Thymus (tissue), 11 donors: ENCODE data around the gene TCP11L2. TPM values are rescaled to one million over a fixed set of nuclear protein-coding genes. Genes with fewer than 3 reads are reported as not detected.

Source experiments
- DNase-seq, 9 donors: peaks; one replicate each; pipeline ENCODE4 v3.0.0-alpha.2; 2013; ENCODE audit warnings: low spot score in 9 of 9, low read depth in 6 of 9, missing footprints in 1 of 9
- H3K27ac ChIP-seq, 2 donors: one replicate each; pipeline ENCODE4 v1.5.1; 2013; ENCODE audit warnings: control low read depth in 1 of 2, low read depth in 1 of 2, low read length in 1 of 2, mild to moderate bottlenecking in 1 of 2, moderate library complexity in 1 of 2
- H3K27me3 ChIP-seq, 2 donors: one replicate each; pipeline ENCODE4 v1.5.1; 2013; ENCODE audit warnings: low read length in 1 of 2; ENCODE audit not compliant: control insufficient read depth in 2 of 2, insufficient read depth in 1 of 2
- H3K36me3 ChIP-seq, 2 donors: one replicate each; pipeline ENCODE4 v1.5.1; 2013; ENCODE audit warnings: low read length in 1 of 2, mild to moderate bottlenecking in 1 of 2, moderate library complexity in 1 of 2; ENCODE audit not compliant: control insufficient read depth in 2 of 2, insufficient read depth in 2 of 2
- H3K4me1 ChIP-seq, 2 donors: one replicate each; pipeline ENCODE4 v1.5.1; 2013; ENCODE audit warnings: low read length in 2 of 2; ENCODE audit not compliant: control insufficient read depth in 2 of 2, insufficient read depth in 2 of 2
- H3K4me3 ChIP-seq, 2 donors: one replicate each; pipeline ENCODE4 v1.5.1; 2013; ENCODE audit warnings: low read length in 2 of 2, control low read depth in 1 of 2, mild to moderate bottlenecking in 1 of 2
- H3K9me3 ChIP-seq, 2 donors: one replicate each; pipeline ENCODE4 v1.5.1; 2013; ENCODE audit warnings: low read length in 1 of 2, mild to moderate bottlenecking in 1 of 2; ENCODE audit not compliant: control insufficient read depth in 2 of 2, insufficient read depth in 1 of 2
- WGBS: extraction: QIAGEN DNeasy Blood & Tissue Kit; methylation state at CpG from one replicate; pipeline ENCODE4 v1.1.7; 2013; 5-methylcytosine and 5-hydroxymethylcytosine counted together
- polyA plus RNA-seq: library from polyadenylated mRNA; stranded (reverse); fragments of 200-250 nt; gene quantifications from one replicate; pipeline ENCODE4 v1.2.3, GENCODE V29; 2013
- total RNA-seq: library from RNA; stranded (reverse); fragments of 120-200 nt; gene quantifications from one replicate; pipeline ENCODE4 v1.2.4, GENCODE V29; 2013
- donor health status: healthy.

TCP11L2 gene
- total and polyA plus RNA-seq, 2 donors = 5.9 to 18.3 TPM

DNA sequence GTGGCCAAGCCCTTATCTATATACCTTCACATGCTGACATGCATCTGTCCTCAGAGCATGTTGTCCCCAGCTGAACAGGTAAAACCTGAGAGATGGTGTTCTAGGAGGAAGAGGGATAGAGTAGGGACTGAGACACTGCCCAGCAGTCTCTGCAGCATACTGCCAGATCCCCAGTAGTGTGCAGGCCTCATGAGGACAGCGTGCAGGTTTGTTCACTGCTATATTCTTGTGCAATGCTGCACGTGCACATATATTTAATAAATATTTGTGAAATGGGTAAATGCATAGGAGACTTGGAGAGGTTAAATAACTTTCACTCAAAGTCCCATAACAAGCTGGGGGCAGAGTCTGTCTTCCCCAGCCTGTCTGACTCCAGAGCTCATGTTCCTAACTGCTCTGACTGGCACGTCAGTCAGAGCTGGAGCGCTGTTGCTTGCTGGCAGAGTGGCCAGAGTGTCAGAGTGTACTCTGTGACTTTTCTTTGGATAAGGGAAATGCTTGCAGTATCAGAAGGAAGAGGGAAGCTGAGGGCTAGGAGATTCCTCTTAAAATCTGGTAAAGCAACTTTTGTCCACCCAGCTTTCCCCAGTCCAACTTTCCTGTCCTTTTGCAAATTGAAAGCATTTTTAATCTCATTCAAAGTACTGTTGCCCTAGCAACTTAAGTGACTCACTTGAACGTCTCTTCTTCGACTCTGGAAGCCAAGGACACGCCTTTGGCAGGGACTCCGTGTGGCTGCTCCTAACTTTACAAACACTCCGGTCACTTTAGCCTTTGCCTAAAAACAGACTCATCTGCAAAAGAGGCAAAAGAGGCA is 40.1 kb downstream of the TCP11L2 start:
- Histone ChIP-seq H3K4me1 (no peaks in the 10 kb centered on the region), H3K9me3 (no peaks in the 10 kb centered on the region), H3K4me3 (no peak overlapping the region), H3K36me3 (peaks cover 0 to 22% of the 10 kb centered on the region in 2 donors), H3K27me3 (no peaks in the 10 kb centered on the region), H3K27ac (peak overlapping the region in 1 of 2 donors; percentile 10)
- DNase-seq = no peak
- WGBS = 93% methylated on average over 9 of the region's 9 CpGs

DNA sequence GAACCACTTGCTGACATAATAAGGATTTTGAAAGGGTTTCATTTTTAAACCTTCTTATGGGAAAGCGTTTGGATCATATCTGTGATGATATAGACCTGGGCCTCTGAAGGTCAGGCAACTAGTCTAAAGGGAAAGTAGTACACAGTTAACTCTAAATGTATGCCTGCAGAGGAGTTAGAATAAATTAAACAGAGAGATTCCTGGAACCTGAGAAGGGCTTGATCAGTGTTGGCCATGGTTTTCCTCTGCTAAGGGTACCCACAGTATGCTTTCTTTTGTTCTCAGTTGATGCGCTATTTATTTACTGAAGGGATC is 40.6 kb downstream of the TCP11L2 start:
- DNase-seq = no peak
- WGBS = 96% methylated on average over 2 of the region's 2 CpGs
- Histone ChIP-seq H3K36me3 (peaks cover 0 to 22% of the 10 kb centered on the region in 2 donors), H3K27me3 (no peaks in the 10 kb centered on the region), H3K4me3 (no peak overlapping the region), H3K4me1 (no peaks in the 10 kb centered on the region), H3K27ac (peak overlapping the region in 1 of 2 donors; percentile 18), H3K9me3 (no peaks in the 10 kb centered on the region)

DNA sequence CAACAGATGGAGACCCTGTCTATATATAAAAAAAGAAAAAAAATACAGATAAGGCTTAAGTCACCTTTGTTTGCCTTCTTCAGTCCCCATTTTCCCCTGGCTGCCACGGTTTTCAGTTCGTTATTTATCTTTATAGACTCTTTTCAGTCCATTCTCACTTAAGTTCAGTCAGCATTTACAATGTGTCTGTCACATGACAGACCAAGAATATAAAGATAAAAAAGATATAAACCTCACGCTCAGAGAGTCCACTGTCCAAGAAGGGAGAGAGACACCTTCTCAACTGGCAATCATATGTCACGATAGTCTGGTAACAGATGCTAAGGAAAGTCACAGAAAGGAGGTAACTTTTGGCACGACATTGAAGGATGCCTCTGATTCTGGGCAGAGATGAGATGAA is 41.6 kb downstream of the TCP11L2 start:
- no peak for DNase-seq
- H3K4me1 ChIP-seq = no peaks in the 10 kb centered on the region
- H3K27me3 ChIP-seq = no peaks in the 10 kb centered on the region
- no peak overlapping the region for H3K27ac ChIP-seq
- peaks cover 0 to 22% of the 10 kb centered on the region in 2 donors for H3K36me3 ChIP-seq
- WGBS = 98% methylated on average over 5 of the region's 5 CpGs
- no peaks in the 10 kb centered on the region for H3K9me3 ChIP-seq
- H3K4me3 ChIP-seq = no peak overlapping the region

DNA sequence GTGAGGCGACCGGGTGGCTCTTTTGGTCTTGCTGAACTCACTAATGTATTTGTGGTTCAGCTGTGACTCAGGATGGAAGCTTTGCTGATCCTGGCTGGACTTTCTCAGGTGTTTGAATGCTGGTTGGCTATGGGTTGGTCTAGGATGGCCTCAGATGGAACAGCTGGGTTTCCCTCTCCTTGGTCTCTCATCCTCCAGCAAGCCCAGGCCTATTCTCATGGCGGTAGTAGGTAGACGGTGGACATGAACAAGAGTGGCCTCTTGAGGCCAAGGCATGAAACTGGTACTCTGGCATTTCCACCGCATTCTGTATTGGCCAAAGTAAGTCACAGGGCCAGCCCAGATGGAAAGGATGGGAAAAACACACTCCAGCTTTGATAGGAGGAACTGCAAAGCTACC is 43.2 kb downstream of the TCP11L2 start:
- Histone ChIP-seq H3K4me1 (no peaks in the 10 kb centered on the region), H3K27ac (no peak overlapping the region), H3K27me3 (no peaks in the 10 kb centered on the region), H3K36me3 (peaks cover 0 to 22% of the 10 kb centered on the region in 2 donors), H3K9me3 (no peaks in the 10 kb centered on the region), H3K4me3 (no peak overlapping the region)
- peak in 1 of 9 donors; percentile 6 for DNase-seq
- WGBS = 81% methylated on average over 5 of the region's 5 CpGs

DNA sequence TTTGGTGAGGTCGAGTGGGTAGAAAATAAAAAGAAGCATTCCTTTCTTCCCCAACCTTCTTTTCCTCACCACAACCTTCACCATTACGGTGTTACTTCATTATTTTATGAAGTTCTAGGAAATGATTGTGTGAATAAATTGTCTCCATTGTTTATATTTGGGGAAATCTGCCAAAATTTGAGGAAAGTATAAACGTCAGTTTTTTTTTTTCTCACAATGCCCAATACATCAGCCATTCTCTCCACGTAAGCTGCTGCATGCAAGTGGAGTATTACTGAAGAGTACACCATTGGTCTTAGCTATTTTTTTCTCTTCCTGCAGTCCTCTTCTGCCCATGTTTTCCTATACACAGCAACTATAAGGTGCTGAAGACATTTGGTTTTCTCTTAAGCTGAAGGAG is 45.9 kb downstream of the TCP11L2 start:
- Histone ChIP-seq H3K9me3 (no peaks in the 10 kb centered on the region), H3K36me3 (peaks cover 0 to 12% of the 10 kb centered on the region in 2 donors), H3K4me3 (no peak overlapping the region), H3K27ac (no peak overlapping the region), H3K27me3 (no peaks in the 10 kb centered on the region), H3K4me1 (no peaks in the 10 kb centered on the region)
- WGBS = 94% methylated on average over 4 of the region's 4 CpGs
- no peak for DNase-seq

DNA sequence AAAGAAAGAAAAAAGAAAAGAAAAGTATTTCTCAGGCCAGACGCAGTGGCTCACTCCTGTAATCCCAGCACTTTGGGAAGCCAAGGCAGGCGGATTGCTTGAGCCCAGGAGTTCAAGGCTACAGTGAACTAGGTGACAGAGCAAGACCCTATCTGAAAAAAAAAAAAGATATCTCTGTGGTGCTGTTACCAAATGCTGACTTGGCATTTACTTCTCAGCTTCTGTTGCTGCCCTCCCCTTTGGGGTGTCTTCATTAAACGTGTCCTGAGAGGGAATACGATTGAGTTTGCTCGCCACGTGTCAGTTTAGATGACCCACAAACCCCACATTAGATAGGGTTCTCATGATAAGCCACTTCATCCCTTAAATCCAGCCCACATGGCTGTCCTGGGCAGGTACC is 50.6 kb downstream of the TCP11L2 start:
- Histone ChIP-seq H3K36me3 (no peaks in the 10 kb centered on the region), H3K27me3 (no peaks in the 10 kb centered on the region), H3K4me3 (no peak overlapping the region), H3K4me1 (peaks cover 0 to under 1% of the 10 kb centered on the region in 2 donors), H3K27ac (no peak overlapping the region), H3K9me3 (no peaks in the 10 kb centered on the region)
- DNase-seq = no peak
- 92% methylated on average over 6 of the region's 6 CpGs for WGBS

DNA sequence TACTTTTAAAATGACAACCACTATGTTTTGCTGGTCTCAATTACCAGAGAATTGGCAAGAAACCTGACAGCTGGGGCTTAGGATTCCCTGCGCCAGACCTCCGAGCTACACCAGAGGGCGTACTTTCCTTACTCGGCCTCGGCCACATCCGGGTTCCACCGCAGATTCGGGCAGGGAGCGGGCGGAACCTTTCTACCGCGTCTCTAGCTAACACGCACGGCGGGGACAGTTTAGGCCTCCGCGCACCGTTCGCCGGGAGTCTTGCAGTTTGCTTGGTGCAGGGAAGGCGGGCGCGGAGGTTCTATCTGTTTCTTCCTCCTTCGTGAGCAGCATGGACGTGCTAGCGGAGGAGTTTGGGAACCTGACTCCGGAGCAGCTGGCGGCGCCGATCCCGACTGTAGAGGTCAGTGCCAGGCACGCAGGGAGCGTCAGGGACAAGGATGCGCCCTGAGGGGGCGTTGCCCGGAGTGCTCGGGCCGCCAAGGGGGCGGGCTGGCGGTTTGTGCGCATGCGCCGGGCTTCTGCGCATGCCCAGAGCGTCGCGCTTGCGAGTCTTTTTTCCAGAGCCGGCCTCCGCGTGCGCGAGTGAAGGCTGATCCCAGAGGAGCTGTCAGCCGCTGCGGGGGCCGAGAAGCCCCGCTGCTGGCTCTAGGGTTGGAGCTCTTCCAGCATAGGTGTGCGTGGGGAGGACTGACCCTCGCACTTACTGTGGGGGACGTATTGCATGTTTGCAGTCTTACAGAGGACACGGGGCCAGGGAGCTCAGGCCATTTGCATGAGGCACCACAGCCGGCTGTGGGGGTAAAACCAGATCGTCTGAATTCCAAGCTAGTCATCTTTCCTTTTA is 55.2 kb downstream of the TCP11L2 start, which contains the start of gene POLR3B:
TSS of gene POLR3B (plus strand) at position 200 of the 847 bp plus-strand sequence. CDS start at position 332, 132 bp downstream.
- under 1% methylated on average over 63 of the region's 63 CpGs for WGBS
- H3K9me3 ChIP-seq = peaks cover 0 to 1% of the 10 kb centered on the region in 2 donors
- H3K4me3 ChIP-seq = peak within 1 kb of the TSS; percentile 65 to 70
- peak; percentile 88 to 98 (median 94) for DNase-seq
- no peaks in the 10 kb centered on the region for H3K27me3 ChIP-seq
- H3K36me3 ChIP-seq = no peaks in the 10 kb centered on the region
- peak within 1 kb of the TSS; percentile 93 to 94 for H3K27ac ChIP-seq
- peaks cover 5 to 10% of the 10 kb centered on the region in 2 donors for H3K4me1 ChIP-seq

DNA sequence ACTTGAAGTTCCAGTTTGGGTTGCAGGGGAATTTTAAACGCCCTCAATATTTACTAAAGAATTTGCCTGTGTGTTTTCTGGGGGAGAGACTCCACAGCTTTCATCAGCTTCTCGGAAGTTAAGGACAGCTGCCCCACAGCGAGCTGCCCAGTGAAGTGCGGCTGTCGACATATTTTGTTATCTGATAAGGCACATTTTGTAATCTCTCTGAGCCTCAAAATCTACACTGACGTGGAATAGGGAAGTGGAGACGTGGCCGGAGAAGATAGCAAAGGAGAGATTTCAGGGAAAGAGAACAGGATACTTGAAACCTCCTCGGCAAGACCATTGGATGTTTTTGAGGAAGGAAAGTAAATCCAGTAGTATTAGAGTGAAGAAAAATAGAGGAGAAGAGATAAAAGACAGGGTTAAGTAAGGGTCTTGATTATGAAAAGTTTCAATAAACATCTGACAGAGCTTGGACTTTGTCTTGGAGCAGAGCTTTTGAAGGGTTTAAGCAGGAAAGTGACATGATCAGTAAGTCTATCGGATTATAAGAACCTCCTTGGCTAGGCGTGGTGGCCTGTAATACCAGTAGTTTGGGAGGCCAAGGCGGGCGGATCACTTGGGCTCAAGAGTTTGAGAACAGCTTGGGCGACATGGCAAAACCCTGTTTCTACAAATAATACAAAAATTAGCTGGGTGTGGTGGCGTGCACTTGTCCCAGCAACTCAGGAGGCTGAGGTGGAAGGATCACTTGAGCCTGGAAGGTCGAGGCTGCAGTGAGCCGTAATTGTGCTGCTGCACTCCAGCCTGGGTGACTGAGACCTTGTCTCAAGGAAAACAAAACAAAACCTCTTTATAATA is 56.1 kb downstream of the TCP11L2 start:
- Histone ChIP-seq H3K9me3 (peaks cover 0 to 1% of the 10 kb centered on the region in 2 donors), H3K27me3 (no peaks in the 10 kb centered on the region), H3K4me3 (peak overlapping the region; percentile 65 to 70), H3K36me3 (no peaks in the 10 kb centered on the region), H3K27ac (peak overlapping the region; percentile 80 to 93), H3K4me1 (peaks cover 5 to 10% of the 10 kb centered on the region in 2 donors)
- no peak for DNase-seq
- 44% methylated on average over 17 of the region's 17 CpGs for WGBS
